ENCODE data around the gene PLAC8. TPM values are rescaled to one million over a fixed set of nuclear protein-coding genes. Genes with fewer than 3 reads are reported as not detected.
"Not testable (repeated sequence)": the region's sequence is repeated elsewhere in the genome, so short reads cannot be mapped to it uniquely, and the experiment has no call there.

Gene PLAC8
- total and polyA plus RNA-seq, 12 donors, result 0.39 to 9.4 (median 0.63) TPM

DNA sequence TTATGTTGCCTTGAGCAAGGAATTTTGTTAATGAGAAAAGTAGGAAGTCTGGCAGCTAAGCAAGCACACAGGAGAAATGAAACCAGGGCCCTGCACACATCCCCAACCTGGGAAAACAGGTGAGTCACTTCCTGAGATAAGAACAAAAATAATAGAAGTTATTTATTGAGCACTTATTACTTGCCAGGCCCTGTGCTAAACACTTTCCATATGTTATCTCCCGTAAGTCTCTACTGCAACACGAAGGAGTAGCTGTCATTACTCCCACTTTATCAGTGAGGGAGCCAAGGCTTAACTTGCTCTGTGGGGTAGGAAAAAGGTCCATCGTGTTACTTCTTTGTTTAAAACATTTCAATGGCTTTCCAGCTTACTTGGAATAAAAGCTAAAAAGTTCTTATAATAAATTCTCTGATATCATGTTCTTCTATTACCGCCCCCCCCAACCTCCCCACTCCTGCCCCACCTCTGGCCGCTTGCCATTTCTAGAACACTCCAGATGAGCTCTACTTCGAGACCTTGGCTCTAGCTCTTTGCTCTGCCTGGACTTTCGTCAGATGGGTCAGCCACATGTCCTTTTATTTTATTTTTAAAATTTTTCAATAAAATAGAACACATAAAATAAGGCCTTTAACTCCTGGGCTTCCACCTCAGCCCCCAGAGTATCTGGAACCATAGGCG, 36.3 kb upstream of the PLAC8 start:
- Histone ChIP-seq H3K4me3 (no peak overlapping the region), H3K36me3 (no peaks in the 10 kb centered on the region), H3K9me3 (no peaks in the 10 kb centered on the region), H3K27me3 (no peaks in the 10 kb centered on the region), H3K27ac (peak overlapping the region in 1 of 10 donors; percentile 27), H3K4me1 (peaks cover 0 to 44% (median 0%) of the 10 kb centered on the region in 9 donors)
- WGBS, 2 donors, result 57 to 63% methylated on average over 8 of the region's 8 CpGs
- ATAC-seq (peak in 5 of 8 donors; percentile 13 to 56 (median 31)), DNase-seq (no peak)
- TF ChIP-seq CTCF (IDR thresholded peaks at IDR 0.05), result no peak
- intact Hi-C loops (cut with DNase I), result no loop called here

GRCh38 chr4:83149865-83150652, 35.5 kb upstream of the PLAC8 start:
- Histone ChIP-seq H3K4me1 (peaks cover 0 to 44% (median 0%) of the 10 kb centered on the region in 9 donors), H3K4me3 (no peak overlapping the region), H3K36me3 (no peaks in the 10 kb centered on the region), H3K27me3 (no peaks in the 10 kb centered on the region), H3K9me3 (no peaks in the 10 kb centered on the region), H3K27ac (peak overlapping the region in 1 of 10 donors; percentile 27)
- WGBS, 2 donors, result 50 to 54% methylated on average over 11 of the region's 11 CpGs
- no peak for TF ChIP-seq CTCF (IDR thresholded peaks at IDR 0.05)
- DNase-seq (no peak), ATAC-seq (peak in 3 of 8 donors; percentile 22 to 54 (median 27))
- intact Hi-C loops (cut with DNase I), result no loop called here

- Histone ChIP-seq H3K4me1 (peaks cover 0 to 24% (median 0%) of the 10 kb centered on the region in 9 donors), H3K27ac (no peak overlapping the region), H3K36me3 (no peaks in the 10 kb centered on the region), H3K9me3 (no peaks in the 10 kb centered on the region), H3K27me3 (no peaks in the 10 kb centered on the region), H3K4me3 (no peak overlapping the region)
- ATAC-seq, result no peak
- intact Hi-C loops (cut with DNase I), result no loop called here
- 90% methylated on average over 2 of the region's 2 CpGs for WGBS, 2 donors
- no peak for TF ChIP-seq CTCF (IDR thresholded peaks at IDR 0.05)
- no peak for DNase-seq
Observed at GRCh38 chr4:83146841-83147240, 32.3 kb upstream of the PLAC8 start.

DNA sequence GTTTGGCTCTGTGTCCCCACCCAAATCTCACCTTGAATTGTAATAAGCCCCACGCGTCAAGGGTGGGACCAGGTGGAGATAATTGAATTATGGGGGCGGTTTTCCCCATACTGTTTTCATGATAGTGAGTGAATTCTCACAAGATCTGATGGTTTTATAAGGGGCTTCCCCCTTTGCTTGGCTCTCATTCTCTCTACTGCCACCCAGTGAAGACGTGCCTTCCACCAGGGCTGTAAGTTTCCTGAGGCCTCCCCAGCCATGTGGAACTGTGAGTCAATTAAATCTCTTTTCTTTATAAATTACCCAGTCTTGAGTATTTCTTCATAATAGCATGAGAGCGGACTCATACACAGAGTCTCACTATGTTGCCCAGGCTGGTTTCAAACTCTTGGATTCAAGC, 31.2 kb upstream of the PLAC8 start:
- peaks cover 0 to 13% (median 0%) of the 10 kb centered on the region in 9 donors for H3K4me1 ChIP-seq
- H3K4me3 ChIP-seq; intact Hi-C loops (cut with DNase I); H3K9me3 ChIP-seq; ATAC-seq; H3K27ac ChIP-seq; H3K27me3 ChIP-seq; H3K36me3 ChIP-seq; DNase-seq: not testable (repeated sequence)
- WGBS, 2 donors, result 75 to 82% methylated on average over 5 of the region's 5 CpGs
